ENCODE measurements around the gene KRTAP10-8. TPM values are rescaled to one million over a fixed set of nuclear protein-coding genes. Genes with fewer than 3 reads are reported as not detected.

The KRTAP10-8 gene
- total and polyA plus RNA-seq, 2 of the 4 experiments (the other 2 are of a cell fraction) = not detected

DNA sequence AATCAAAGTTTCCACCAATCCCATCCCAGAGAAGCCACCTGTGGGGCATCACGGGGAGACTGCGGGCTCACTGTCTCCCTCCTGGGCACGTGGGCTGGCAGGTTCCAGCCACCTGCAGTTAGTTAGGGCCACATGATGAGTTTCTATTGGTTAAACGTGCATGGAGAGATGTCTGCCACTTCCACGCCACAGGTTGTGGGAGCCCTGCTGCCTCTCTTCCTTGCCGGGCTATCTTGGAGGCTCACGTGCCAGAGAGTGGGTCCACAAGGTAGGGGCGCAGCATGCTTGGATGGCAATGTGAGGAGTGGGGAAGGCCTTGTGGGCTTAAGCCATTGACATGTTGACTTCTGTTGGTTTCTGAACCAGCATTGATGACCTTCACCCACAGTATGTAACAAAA is 8.0 kb upstream of the KRTAP10-8 start:
- WGBS, 2 experiments (ENCODE audit: extremely low coverage in 2 of 2, insufficient read length in 1 of 2) = 26% methylated on average over 4 of the region's 8 CpGs; no CpG with 5 or more reads in 1 of the 2 experiments
- H3K4me2 ChIP-seq (ENCODE audit: low read depth, low read length) = no peak overlapping the region
- no TSS peak for BruUV-seq (replicated peaks)
- H2BK15ac ChIP-seq (ENCODE audit: low read depth, low read length) = no peak overlapping the region
- in situ Hi-C loops (cut with MboI; ENCODE audit: low sequenced_read_pairs) (no loop called here), intact Hi-C loops (cut with micrococcal nuclease) (no loop called here), dilution Hi-C loops (cut with HindIII; ENCODE audit: low sequenced_read_pairs, unreplicated experiment) (no loop called here)
- H3K4ac ChIP-seq (ENCODE audit: low read depth, low read length) = no peak overlapping the region
- no peaks in the 10 kb centered on the region for H4K20me1 ChIP-seq (ENCODE audit: insufficient read depth, low read length)
- H3K14ac ChIP-seq (replicated peaks; ENCODE audit: low read depth, low read length) = no peak overlapping the region
- H2AFZ ChIP-seq (replicated peaks; ENCODE audit: low read length, poor library complexity) = no peak overlapping the region
- H4K8ac ChIP-seq (ENCODE audit: low read depth in 2 of 2, low read length in 2 of 2) = no peak overlapping the region
- no peak overlapping the region for H2BK20ac ChIP-seq (ENCODE audit: low read depth, low read length)
- H3K36me3 ChIP-seq (ENCODE audit: control insufficient read depth, insufficient read depth, low read length) = no peaks in the 10 kb centered on the region
- ATAC-seq (ENCODE audit: low read depth) = no peak
- no peak overlapping the region for H2BK5ac ChIP-seq (ENCODE audit: low read depth, low read length, poor library complexity, severe bottlenecking)
- H2AK9ac ChIP-seq (replicated peaks; ENCODE audit: low read depth, low read length, poor library complexity) = no peak overlapping the region
- H3K27ac ChIP-seq (ENCODE audit: insufficient read depth, low read length) = no peak overlapping the region
- no peak overlapping the region for H4K5ac ChIP-seq (ENCODE audit: low read depth, low read length)
- H3K4me1 ChIP-seq (ENCODE audit: control insufficient read depth, insufficient read depth, low read length) = no peaks in the 10 kb centered on the region
- TF ChIP-seq RCOR1 (IDR thresholded peaks at IDR 0.05; ENCODE audit: insufficient replicate concordance, low read length) (no peak), BHLHE40 (IDR thresholded peaks at IDR 0.05; ENCODE audit: low read depth, low read length) (no peak), CHD1 (IDR thresholded peaks at IDR 0.05; ENCODE audit: low read depth, low read length) (no peak), MAFK (IDR thresholded peaks at IDR 0.05; ENCODE audit: low read depth, low read length) (no peak), NFE2L2 (IDR thresholded peaks at IDR 0.05; ENCODE audit: low read depth, low read length) (no peak), POLR2A (IDR thresholded peaks at IDR 0.05; ENCODE audit: low read depth, low read length) (no peak), CEBPB (IDR thresholded peaks at IDR 0.05; ENCODE audit: low read depth, low read length) (no peak), RAD21 (IDR thresholded peaks at IDR 0.05; ENCODE audit: low read length) (no peak), MXI1 (IDR thresholded peaks at IDR 0.05; ENCODE audit: borderline replicate concordance, low read depth, low read length) (no peak)
- TF ChIP-seq, protein P1, sequence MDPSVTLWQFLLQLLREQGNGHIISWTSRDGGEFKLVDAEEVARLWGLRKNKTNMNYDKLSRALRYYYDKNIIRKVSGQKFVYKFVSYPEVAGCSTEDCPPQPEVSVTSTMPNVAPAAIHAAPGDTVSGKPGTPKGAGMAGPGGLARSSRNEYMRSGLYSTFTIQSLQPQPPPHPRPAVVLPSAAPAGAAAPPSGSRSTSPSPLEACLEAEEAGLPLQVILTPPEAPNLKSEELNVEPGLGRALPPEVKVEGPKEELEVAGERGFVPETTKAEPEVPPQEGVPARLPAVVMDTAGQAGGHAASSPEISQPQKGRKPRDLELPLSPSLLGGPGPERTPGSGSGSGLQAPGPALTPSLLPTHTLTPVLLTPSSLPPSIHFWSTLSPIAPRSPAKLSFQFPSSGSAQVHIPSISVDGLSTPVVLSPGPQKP (IDR thresholded peaks at IDR 0.05; ENCODE audit: borderline replicate concordance, low read depth, low read length) = no peak
- TF ChIP-seq, protein P2, sequence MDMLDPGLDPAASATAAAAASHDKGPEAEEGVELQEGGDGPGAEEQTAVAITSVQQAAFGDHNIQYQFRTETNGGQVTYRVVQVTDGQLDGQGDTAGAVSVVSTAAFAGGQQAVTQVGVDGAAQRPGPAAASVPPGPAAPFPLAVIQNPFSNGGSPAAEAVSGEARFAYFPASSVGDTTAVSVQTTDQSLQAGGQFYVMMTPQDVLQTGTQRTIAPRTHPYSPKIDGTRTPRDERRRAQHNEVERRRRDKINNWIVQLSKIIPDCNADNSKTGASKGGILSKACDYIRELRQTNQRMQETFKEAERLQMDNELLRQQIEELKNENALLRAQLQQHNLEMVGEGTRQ (IDR thresholded peaks at IDR 0.05; ENCODE audit: low read depth, low read length) = no peak
- H3K79me1 ChIP-seq (ENCODE audit: low read depth in 1 of 2, low read length in 2 of 2) = no peaks in the 10 kb centered on the region
- H3K23ac ChIP-seq (ENCODE audit: low read depth, low read length) = no peak overlapping the region
- no peak overlapping the region for H4K91ac ChIP-seq (ENCODE audit: insufficient read depth, low read depth, low read length)
- ChIA-PET POLR2A (ENCODE audit: unreplicated experiment) (no interaction called here), CTCF (no interaction called here)
- H3K9me3 ChIP-seq (ENCODE audit: control insufficient read depth, insufficient read depth, low read length) = no peaks in the 10 kb centered on the region
- no peak overlapping the region for H2AK5ac ChIP-seq (ENCODE audit: low read depth, low read length)
- H3K56ac ChIP-seq (ENCODE audit: extremely low read depth, insufficient read depth, low read length) = no peak overlapping the region
- peaks cover 2% of the 10 kb centered on the region for H3K27me3 ChIP-seq (ENCODE audit: control insufficient read depth, insufficient read depth, low read length)
- H2BK120ac ChIP-seq (ENCODE audit: low read depth, low read length) = no peak overlapping the region
- H3K18ac ChIP-seq (ENCODE audit: low read depth, low read length) = no peak overlapping the region
- H3K9me1 ChIP-seq (ENCODE audit: insufficient read depth, low read length) = no peaks in the 10 kb centered on the region
- no peak overlapping the region for H3K4me3 ChIP-seq (ENCODE audit: insufficient read depth, low read depth, low read length)
- no peak for DNase-seq
- no peak overlapping the region for H3K9ac ChIP-seq (ENCODE audit: low read depth, low read length)

Data from IMR-90 (cell line).